ENCODE results near the gene YJU2.

The YJU2 gene

DNA sequence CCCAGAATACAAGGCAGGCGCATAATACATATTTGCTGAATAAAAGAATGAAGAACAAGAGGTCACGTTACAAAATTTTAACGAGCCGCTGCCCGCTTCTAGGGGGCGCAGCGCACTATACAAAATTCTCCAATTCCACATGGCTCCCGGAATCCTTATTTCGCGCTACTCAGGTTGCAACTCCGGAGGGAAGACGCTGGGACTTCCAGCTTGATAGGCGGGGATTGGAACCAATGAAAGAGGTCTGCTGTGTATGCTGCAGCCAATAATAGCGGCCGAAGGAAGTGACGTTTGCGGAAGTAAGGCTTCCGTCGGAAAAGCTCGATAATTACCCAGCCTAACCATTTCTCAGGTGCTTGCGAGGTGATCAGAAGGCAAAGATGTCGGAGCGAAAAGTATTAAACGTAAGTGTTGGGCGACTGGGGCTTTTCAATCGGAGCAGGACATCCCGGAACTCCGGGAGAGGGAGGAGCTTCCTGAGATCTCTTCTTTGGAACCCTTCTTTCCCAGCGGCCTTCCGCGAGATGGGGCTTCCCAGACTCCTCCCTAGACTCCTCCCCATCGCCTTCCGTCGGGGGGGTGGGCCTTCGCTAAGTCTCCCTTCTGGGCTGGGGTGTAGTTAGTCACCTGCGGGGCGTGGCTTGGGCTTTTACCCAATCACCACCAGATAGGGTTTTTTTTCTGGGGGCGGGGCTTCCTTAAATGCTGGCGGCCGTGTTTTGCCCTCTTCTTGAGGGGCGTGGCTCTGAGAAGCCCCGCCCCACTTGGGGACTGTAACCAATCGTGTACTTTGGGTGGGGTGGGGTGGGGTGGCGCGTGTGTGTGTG is at the start of gene YJU2:
Gene YJU2 (plus strand): TSS at position 314 of the 827 bp plus-strand sequence. CDS start 67 bp downstream, at position 381.
- Histone ChIP-seq H3K36me3 (ENCODE audit: control insufficient read depth in 1 of 2, insufficient read depth in 2 of 2, low read length in 2 of 2) (peaks cover 24 to 34% of the 10 kb centered on the region in 2 donors), H3K27me3 (ENCODE audit: low read depth, low read length) (no peaks in the 10 kb centered on the region), H3K4me1 (ENCODE audit: control insufficient read depth in 1 of 2, insufficient read depth in 2 of 2, low read length in 2 of 2) (peaks cover 0 to 9% of the 10 kb centered on the region in 2 donors), H3K4me3 (ENCODE audit: low read depth in 1 of 2, low read length in 2 of 2) (peak within 1 kb of the TSS; percentile 68 to 93), H3K9me3 (ENCODE audit: control insufficient read depth in 1 of 2, low read length in 2 of 2) (no peaks in the 10 kb centered on the region), H3K27ac (ENCODE audit: low read length) (peak within 1 kb of the TSS; percentile 99)

DNA sequence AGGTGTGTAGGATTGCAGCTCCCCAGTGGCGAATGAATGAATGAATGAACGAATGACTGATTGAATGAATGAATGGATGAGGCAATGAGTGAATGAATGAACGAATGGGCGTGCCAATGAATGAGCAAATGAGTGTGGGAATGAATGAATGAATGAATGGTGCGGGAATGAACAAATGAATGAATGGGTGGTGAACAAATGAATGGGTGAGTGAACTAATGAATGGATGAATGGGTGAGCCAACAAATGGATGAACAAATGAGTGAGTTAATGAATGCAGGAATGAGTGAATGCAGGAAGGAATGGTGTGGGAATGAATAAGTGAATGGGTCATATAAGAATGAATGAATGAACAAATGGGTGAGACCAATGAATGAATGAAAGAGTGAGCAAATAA is 49.7 kb upstream of the YJU2 start:
- no peaks in the 10 kb centered on the region for H3K36me3 ChIP-seq (ENCODE audit: control insufficient read depth in 1 of 2, insufficient read depth in 2 of 2, low read length in 2 of 2)
- no peak overlapping the region for H3K27ac ChIP-seq (ENCODE audit: low read length)
- peaks cover 25% of the 10 kb centered on the region for H3K27me3 ChIP-seq (ENCODE audit: low read depth, low read length)
- H3K9me3 ChIP-seq (ENCODE audit: control insufficient read depth in 1 of 2, low read length in 2 of 2) = no peaks in the 10 kb centered on the region
- no peaks in the 10 kb centered on the region for H3K4me1 ChIP-seq (ENCODE audit: control insufficient read depth in 1 of 2, insufficient read depth in 2 of 2, low read length in 2 of 2)
- no peak overlapping the region for H3K4me3 ChIP-seq (ENCODE audit: low read depth in 1 of 2, low read length in 2 of 2)

DNA sequence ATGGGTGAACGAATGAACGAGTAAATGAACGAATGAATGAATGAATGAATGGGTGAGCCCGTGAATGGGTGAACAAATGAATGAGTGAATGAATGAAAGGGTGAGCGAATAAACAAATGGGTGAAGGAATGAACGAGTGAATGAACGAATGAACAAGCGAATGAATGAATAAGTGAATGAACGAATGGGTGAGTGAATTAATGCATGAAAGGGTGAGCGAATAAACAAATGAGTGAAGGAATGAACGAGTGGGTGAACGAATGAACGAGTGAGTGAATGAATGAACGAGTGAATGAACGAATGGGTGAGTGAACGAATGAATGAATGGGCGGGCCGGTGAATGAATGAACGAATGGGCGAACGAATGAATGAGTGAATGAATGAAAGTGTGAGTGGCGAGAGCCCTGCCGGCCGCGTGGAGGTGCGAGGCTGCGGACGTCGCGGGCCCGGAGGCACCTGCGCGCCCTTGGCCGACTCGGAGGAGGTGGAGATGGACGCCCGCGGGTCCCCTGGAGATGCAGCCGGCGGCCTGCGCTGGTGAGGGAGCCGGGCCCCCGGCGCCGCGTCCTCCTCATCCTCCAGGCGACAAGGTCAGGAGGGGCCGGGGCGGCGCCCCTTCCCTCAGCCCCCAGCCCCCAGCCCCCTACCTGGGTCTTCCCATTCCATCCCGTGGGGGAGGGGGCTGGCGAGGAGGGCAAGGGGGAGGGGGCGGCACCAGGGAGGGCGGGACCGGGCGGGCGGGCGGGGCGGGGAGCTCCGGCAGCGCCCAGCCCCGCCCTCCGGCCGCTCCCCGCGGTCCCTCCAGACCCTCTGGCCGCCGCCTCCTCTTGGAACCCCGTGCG is 49.0 kb upstream of the YJU2 start:
- peaks cover 25% of the 10 kb centered on the region for H3K27me3 ChIP-seq (ENCODE audit: low read depth, low read length)
- no peak overlapping the region for H3K27ac ChIP-seq (ENCODE audit: low read length)
- no peaks in the 10 kb centered on the region for H3K36me3 ChIP-seq (ENCODE audit: control insufficient read depth in 1 of 2, insufficient read depth in 2 of 2, low read length in 2 of 2)
- H3K4me3 ChIP-seq (ENCODE audit: low read depth in 1 of 2, low read length in 2 of 2) = no peak overlapping the region
- H3K4me1 ChIP-seq (ENCODE audit: control insufficient read depth in 1 of 2, insufficient read depth in 2 of 2, low read length in 2 of 2) = no peaks in the 10 kb centered on the region
- H3K9me3 ChIP-seq (ENCODE audit: control insufficient read depth in 1 of 2, low read length in 2 of 2) = no peaks in the 10 kb centered on the region

DNA sequence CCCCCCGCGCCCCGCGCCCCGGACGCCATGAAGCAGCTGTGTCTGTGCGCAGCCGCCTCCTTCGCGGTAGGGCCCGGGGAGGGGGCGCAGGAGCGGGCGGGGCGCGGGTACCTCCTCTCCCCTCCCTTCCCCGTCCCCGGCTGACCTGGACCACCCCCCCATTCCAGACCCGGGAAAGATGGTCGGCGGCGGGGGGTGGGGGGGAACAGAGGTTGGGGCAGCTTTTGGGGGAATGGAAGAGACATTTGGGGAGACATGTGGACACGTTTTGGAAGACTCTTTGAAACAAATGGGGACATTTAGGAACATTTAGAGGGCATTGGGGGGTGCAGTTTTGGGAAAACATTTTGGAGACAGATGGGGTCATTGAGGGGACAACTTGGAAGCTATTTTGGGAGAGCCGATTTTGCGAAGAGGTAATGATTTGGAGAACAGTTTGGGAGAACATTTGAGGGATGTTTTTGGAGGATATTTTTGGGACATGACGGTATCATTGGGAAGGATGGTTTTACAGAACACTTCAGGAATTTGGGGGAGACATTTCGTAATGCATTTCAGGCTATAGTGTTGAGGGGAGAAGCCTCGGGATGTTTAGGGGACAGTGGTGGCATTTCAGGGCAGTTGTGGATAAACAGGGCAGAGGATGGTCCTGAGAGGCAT is 48.3 kb upstream of the YJU2 start:
- Histone ChIP-seq H3K4me3 (ENCODE audit: low read depth in 1 of 2, low read length in 2 of 2) (no peak overlapping the region), H3K9me3 (ENCODE audit: control insufficient read depth in 1 of 2, low read length in 2 of 2) (no peaks in the 10 kb centered on the region), H3K4me1 (ENCODE audit: control insufficient read depth in 1 of 2, insufficient read depth in 2 of 2, low read length in 2 of 2) (no peaks in the 10 kb centered on the region), H3K27ac (ENCODE audit: low read length) (no peak overlapping the region), H3K27me3 (ENCODE audit: low read depth, low read length) (peaks cover 25% of the 10 kb centered on the region), H3K36me3 (ENCODE audit: control insufficient read depth in 1 of 2, insufficient read depth in 2 of 2, low read length in 2 of 2) (no peaks in the 10 kb centered on the region)

DNA sequence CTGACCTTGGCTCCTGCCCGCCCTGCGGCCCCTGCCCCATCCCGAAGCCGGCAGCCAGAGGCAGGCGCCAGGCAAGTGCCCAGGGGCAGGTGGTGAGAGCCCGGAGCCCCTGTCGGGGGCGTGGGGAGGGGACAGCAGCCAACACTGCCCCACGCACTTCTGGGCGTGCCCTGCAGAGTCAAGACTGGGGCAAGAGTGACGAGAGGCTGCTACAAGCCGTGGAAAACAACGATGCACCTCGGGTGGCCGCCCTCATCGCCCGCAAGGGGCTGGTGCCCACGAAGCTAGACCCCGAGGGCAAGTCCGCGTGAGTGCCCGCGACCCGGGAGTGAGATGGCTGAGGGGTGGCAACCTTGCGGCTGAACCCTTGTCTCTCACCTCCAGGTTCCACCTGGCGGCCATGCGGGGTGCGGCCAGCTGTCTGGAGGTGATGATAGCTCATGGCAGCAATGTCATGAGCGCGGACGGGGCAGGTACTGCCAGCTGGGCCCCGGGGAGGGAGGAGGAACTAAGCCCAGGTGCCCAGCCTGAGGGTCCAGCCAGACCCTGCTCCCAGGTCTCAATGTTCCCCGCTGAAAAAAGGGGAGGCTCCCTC is 47.1 kb upstream of the YJU2 start:
- no peaks in the 10 kb centered on the region for H3K36me3 ChIP-seq (ENCODE audit: control insufficient read depth in 1 of 2, insufficient read depth in 2 of 2, low read length in 2 of 2)
- H3K4me3 ChIP-seq (ENCODE audit: low read depth in 1 of 2, low read length in 2 of 2) = no peak overlapping the region
- peaks cover 0 to 3% of the 10 kb centered on the region in 2 donors for H3K4me1 ChIP-seq (ENCODE audit: control insufficient read depth in 1 of 2, insufficient read depth in 2 of 2, low read length in 2 of 2)
- H3K9me3 ChIP-seq (ENCODE audit: control insufficient read depth in 1 of 2, low read length in 2 of 2) = no peaks in the 10 kb centered on the region
- peaks cover 25% of the 10 kb centered on the region for H3K27me3 ChIP-seq (ENCODE audit: low read depth, low read length)
- H3K27ac ChIP-seq (ENCODE audit: low read length) = no peak overlapping the region

DNA sequence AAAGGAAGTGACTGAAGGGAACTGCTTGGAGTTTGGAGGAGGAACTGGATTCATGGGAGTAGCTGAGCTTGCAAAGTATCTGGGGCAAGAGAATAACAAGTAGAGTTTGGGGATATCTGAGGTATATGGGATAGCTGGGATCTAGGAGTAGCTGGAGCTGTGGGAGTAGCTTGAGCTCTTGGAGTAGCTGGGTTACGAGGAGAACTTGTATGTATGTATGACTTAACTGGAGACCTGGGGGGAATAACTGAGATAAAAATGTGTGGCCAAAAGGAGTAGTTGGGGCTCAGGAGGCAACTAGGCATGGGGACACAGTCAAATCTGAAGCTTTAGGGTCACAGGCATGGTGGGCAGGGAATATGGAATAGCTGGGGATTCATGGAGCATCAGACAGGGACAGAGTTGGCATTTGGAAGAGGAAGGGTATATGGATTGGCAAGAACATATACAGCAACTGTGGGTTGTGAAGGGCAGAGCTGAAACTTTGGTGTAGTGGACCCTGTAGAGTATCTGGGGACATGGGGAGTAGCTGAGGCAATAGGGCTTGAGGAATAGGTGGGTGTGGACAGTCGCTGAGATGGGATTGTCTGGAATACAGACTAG is 45.8 kb upstream of the YJU2 start:
- Histone ChIP-seq H3K4me1 (ENCODE audit: control insufficient read depth in 1 of 2, insufficient read depth in 2 of 2, low read length in 2 of 2) (peaks cover 0 to 3% of the 10 kb centered on the region in 2 donors), H3K27me3 (ENCODE audit: low read depth, low read length) (peaks cover 25% of the 10 kb centered on the region), H3K27ac (ENCODE audit: low read length) (no peak overlapping the region), H3K36me3 (ENCODE audit: control insufficient read depth in 1 of 2, insufficient read depth in 2 of 2, low read length in 2 of 2) (no peaks in the 10 kb centered on the region), H3K4me3 (ENCODE audit: low read depth in 1 of 2, low read length in 2 of 2) (no peak overlapping the region), H3K9me3 (ENCODE audit: control insufficient read depth in 1 of 2, low read length in 2 of 2) (no peaks in the 10 kb centered on the region)

DNA sequence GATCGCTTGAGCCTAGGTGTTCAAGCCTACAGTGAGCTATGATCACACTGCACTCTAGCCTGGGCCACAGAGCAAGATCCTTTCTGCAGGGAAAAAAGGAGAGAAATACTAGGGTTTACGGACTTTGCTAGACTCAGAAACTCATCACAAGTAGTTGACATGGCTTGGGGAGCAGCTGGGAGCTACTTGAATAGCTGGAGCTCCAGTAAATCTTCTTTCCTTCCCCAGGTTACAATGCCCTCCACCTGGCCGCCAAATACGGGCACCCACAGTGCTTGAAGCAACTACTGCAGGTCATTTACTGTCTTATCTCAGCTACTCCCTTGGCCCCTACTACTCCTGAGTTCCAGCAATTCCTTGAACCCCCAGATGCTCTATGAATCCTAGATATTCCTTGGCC is 45.1 kb upstream of the YJU2 start:
- H3K36me3 ChIP-seq (ENCODE audit: control insufficient read depth in 1 of 2, insufficient read depth in 2 of 2, low read length in 2 of 2) = no peaks in the 10 kb centered on the region
- H3K27ac ChIP-seq (ENCODE audit: low read length) = no peak overlapping the region
- H3K27me3 ChIP-seq (ENCODE audit: low read depth, low read length) = peaks cover 22% of the 10 kb centered on the region
- no peak overlapping the region for H3K4me3 ChIP-seq (ENCODE audit: low read depth in 1 of 2, low read length in 2 of 2)
- H3K4me1 ChIP-seq (ENCODE audit: control insufficient read depth in 1 of 2, insufficient read depth in 2 of 2, low read length in 2 of 2) = peaks cover 0 to 3% of the 10 kb centered on the region in 2 donors
- no peaks in the 10 kb centered on the region for H3K9me3 ChIP-seq (ENCODE audit: control insufficient read depth in 1 of 2, low read length in 2 of 2)

DNA sequence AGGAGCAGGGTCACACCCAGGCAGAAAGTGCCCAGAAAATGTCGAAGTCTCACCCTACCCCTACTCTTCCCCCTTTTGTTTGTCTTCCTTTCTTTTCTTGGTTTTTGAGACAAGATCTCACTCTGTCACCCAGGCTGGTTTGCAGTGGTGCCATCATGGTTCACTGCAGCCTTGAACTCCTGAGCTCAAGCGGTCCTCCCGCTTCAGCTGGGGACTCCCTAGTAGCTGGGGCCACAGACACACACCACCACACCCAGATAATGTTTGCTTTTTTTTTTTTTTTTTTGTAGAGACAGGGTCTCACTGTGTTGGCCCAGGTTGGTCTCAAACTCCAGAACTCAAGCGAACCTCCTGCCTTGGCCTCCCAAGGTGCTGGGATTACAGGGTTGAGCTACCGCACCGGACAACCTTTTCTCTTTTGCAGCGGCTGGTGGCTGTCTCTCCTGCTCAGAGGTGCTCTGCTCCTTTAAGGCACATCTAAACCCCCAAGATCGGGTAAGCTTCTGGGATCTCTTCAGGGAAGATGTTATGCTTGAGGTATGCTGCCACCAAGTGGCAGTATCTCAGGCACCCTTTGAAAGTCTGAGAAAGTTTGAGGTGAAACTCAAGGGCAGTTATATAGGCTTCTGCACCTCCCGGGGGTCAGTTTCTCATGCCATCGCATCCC is 39.9 kb upstream of the YJU2 start:
- H3K27me3 ChIP-seq (ENCODE audit: low read depth, low read length) = no peaks in the 10 kb centered on the region
- no peak overlapping the region for H3K4me3 ChIP-seq (ENCODE audit: low read depth in 1 of 2, low read length in 2 of 2)
- no peak overlapping the region for H3K27ac ChIP-seq (ENCODE audit: low read length)
- H3K36me3 ChIP-seq (ENCODE audit: control insufficient read depth in 1 of 2, insufficient read depth in 2 of 2, low read length in 2 of 2) = no peaks in the 10 kb centered on the region
- peaks cover 0 to 3% of the 10 kb centered on the region in 2 donors for H3K4me1 ChIP-seq (ENCODE audit: control insufficient read depth in 1 of 2, insufficient read depth in 2 of 2, low read length in 2 of 2)
- H3K9me3 ChIP-seq (ENCODE audit: control insufficient read depth in 1 of 2, low read length in 2 of 2) = no peaks in the 10 kb centered on the region

DNA sequence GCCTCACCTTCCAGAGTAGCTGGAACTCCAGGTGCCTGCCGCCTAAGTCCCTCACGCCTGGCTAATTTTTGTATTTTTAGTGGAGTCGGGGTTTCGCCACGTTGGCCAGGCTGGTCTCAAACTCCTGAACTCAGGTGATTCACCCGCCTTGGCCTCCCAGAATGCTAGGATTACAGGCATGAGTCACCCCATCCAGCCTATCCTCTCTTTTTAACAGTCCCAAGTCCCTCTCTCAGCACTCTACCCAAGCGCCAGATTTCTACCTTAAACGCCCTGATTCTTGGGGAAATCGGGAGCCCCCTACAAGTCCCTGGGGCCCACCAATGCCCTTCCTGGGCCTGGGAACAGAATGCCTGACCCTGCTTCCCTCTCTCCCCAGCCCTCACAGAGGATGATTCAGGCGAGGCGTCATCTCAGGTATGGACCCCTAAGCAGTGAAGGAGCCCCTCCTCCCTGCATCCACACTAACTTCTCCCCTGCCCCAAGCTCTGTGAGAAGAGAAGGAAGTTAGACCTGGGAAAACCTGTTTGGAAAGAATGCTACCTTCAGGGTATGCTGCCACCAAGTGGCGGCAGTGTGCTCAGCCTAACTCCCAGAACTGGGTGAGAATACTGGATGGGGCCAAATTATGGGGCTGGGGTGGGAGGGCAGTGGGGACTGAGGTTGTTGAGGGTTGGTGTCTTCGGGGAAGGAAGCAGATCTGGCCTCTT is 38.3 kb upstream of the YJU2 start:
- H3K9me3 ChIP-seq (ENCODE audit: control insufficient read depth in 1 of 2, low read length in 2 of 2) = no peaks in the 10 kb centered on the region
- H3K4me3 ChIP-seq (ENCODE audit: low read depth in 1 of 2, low read length in 2 of 2) = no peak overlapping the region
- H3K4me1 ChIP-seq (ENCODE audit: control insufficient read depth in 1 of 2, insufficient read depth in 2 of 2, low read length in 2 of 2) = peaks cover 0 to 3% of the 10 kb centered on the region in 2 donors
- H3K27ac ChIP-seq (ENCODE audit: low read length) = no peak overlapping the region
- no peaks in the 10 kb centered on the region for H3K27me3 ChIP-seq (ENCODE audit: low read depth, low read length)
- no peaks in the 10 kb centered on the region for H3K36me3 ChIP-seq (ENCODE audit: control insufficient read depth in 1 of 2, insufficient read depth in 2 of 2, low read length in 2 of 2)

DNA sequence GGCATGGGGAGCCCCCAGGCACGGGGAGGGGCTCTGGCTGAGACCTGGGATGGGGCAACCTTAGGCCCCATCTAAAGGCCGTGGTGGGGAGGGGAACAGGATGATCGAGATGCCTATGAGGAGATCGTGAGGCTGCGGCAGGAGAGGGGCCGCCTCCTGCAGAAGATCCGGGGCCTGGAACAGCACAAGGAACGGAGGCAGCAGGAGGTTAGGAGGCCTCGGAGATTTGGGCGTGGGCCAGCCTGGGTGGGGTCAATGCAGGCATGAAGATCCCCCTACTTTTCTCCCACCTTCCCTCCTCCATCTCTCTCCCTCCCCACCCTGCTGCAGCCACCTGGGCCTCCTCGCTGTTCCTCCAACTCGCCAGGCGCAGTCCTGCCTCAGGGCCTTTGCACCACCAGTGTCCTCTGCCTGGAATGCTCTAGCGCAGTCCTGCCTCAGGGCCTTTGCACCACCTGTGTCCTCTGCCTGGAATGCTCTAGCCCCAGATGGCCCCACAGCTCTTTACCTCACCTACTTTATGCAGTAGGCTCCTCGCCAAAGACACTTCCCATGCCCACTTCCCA is 36.6 kb upstream of the YJU2 start:
- no peak overlapping the region for H3K27ac ChIP-seq (ENCODE audit: low read length)
- no peak overlapping the region for H3K4me3 ChIP-seq (ENCODE audit: low read depth in 1 of 2, low read length in 2 of 2)
- no peaks in the 10 kb centered on the region for H3K9me3 ChIP-seq (ENCODE audit: control insufficient read depth in 1 of 2, low read length in 2 of 2)
- H3K36me3 ChIP-seq (ENCODE audit: control insufficient read depth in 1 of 2, insufficient read depth in 2 of 2, low read length in 2 of 2) = no peaks in the 10 kb centered on the region
- H3K4me1 ChIP-seq (ENCODE audit: control insufficient read depth in 1 of 2, insufficient read depth in 2 of 2, low read length in 2 of 2) = no peaks in the 10 kb centered on the region
- no peaks in the 10 kb centered on the region for H3K27me3 ChIP-seq (ENCODE audit: low read depth, low read length)
